HL-60 (cell line): ENCODE measurements around the gene ZMYND10.

Source experiments
- DNase-seq, 2 experiments: peaks; one replicate each; pipeline ENCODE4 v3.0.0-alpha.2; 2010 to 2020; ENCODE audit warnings: low read depth in 1 of 2, low spot score in 1 of 2
- H3K27ac ChIP-seq: fragments of 250-450 bp; sonication (Bioruptor Pico); replicated peaks from 2 replicates; pipeline ENCODE4 v1.5.1; 2020; ENCODE audit warnings: mild to moderate bottlenecking, moderate library complexity
- H3K27me3 ChIP-seq: fragments of 250-450 bp; sonication (Bioruptor Pico); 2 replicates; pipeline ENCODE4 v1.5.1; 2021; ENCODE audit warnings: mild to moderate bottlenecking, moderate library complexity; ENCODE audit not compliant: insufficient read depth, poor library complexity, severe bottlenecking
- H3K4me3 ChIP-seq: replicated peaks from 2 replicates; pipeline ENCODE4 v1.5.1; 2011; ENCODE audit warnings: mild to moderate bottlenecking, control low read depth, low read length; ENCODE audit not compliant: insufficient read depth
- CTCF ChIP-seq: IDR thresholded peaks from one replicate; pipeline ENCODE4 v1.5.1; 2011; ENCODE audit warnings: low read length, control low read depth, inconsistent platforms; ENCODE audit not compliant: insufficient read depth
- GABPA ChIP-seq: IDR thresholded peaks from 2 replicates; pipeline ENCODE4 v1.6.1; 2012; ENCODE audit warnings: low read depth
- POLR2AphosphoS5 ChIP-seq: IDR thresholded peaks from 2 replicates; pipeline ENCODE4 v1.6.1; 2012; ENCODE audit warnings: low read depth
- REST ChIP-seq: IDR thresholded peaks from 2 replicates; pipeline ENCODE4 v1.6.1; 2012; ENCODE audit warnings: low read depth; ENCODE audit not compliant: insufficient replicate concordance
- SPI1 ChIP-seq: IDR thresholded peaks from 2 replicates; pipeline ENCODE4 v1.6.1; 2012; ENCODE audit warnings: low read depth, mild to moderate bottlenecking, borderline replicate concordance

ZMYND10 gene

DNA sequence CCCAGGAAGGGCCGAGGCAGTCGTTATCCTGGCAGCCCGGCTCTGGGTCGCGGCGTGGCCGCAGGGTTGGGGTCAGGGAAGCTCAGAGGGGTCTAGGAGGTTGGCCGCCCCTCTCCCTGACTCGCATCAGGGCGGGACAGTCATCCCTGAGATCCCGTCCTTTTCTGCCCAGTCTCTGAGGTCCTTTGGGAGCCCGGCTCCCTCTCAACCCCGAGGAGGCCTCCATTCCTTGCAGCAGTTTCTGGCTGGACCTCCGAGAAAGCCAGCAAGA is 23.5 kb downstream of the ZMYND10 start:
- peak overlapping the region; percentile 100 for H3K27ac ChIP-seq
- no peak for TF ChIP-seq CTCF
- no peak for DNase-seq
- no peaks in the 10 kb centered on the region for H3K27me3 ChIP-seq
- H3K4me3 ChIP-seq = peak overlapping the region; percentile 68

GRCh38 chr3:50321336-50322114 is 24.0 kb downstream of the ZMYND10 start:
- Histone ChIP-seq H3K4me3 (peak overlapping the region; percentile 68), H3K27me3 (no peaks in the 10 kb centered on the region), H3K27ac (peak overlapping the region; percentile 100)
- peak; percentile 78 to 87 for DNase-seq
- no peak for TF ChIP-seq SPI1
- TF ChIP-seq CTCF = peak; percentile 32
- peak; percentile 32; the same call in 1 of the 2 replicates for TF ChIP-seq POLR2AphosphoS5

DNA sequence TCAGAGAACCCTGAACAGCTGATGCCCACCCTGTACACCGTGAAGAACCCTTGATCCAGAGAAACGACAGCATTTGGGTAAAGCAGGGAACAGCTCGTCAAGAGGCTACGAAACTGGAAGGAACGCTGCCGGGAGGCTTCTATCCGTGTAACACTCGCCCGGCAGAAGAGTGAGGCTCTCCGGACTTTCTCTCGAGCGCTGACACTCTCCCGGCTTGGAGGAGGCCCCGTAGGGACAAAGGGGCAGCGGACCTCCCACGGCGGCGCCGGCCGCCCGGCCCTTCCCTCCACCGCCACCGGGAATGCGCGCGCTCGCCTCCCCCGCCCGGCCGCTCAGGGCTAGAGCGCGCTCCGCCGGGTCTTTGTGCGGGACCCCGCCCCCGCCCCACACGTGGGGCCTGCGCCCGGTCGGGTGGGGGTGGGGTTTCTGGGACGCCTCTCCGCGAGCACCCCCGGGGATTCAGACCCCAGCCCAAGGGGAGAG is 24.6 kb downstream of the ZMYND10 start:
- peak; percentile 60 to 65 for DNase-seq
- Histone ChIP-seq H3K27me3 (no peaks in the 10 kb centered on the region), H3K27ac (peak overlapping the region; percentile 100), H3K4me3 (peak overlapping the region; percentile 68)
- no peak for TF ChIP-seq GABPA

DNA sequence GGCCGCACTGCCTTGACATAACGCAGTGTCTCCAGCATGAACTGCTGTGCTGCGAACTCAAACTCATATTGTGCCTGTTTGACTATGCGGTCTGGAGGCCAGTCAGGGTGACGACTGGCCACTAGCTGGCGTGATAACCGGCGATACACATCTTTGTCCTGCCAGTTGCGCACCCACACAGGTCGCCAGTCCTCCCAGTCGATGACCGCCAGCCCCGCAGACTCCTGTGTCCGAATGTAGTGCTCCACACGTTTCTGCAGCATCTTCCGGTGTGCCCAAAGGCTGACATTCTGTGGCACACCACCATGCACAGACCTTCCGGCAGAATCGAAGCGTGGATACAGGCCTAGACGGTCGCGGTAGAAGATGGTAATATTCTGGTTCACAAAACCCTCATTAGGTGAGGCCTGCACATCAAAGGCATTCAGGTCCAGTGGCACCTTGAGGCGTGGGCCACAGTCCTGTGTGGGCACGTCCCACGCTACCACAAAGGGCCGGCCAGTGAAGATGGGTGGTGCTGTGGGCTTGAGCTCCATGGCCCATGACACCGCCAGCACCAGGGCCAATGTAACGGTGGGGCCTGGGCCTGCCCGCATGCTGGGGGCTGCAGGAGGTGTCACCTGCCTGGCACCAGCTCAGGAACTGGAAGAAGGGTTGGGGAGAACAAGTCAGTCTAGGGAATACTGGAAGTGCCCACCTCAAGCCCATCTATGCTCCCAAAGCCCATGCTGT is 25.5 kb downstream of the ZMYND10 start:
- no peak for TF ChIP-seq POLR2AphosphoS5
- TF ChIP-seq REST = no peak
- TF ChIP-seq GABPA = no peak
- TF ChIP-seq SPI1 = no peak
- TF ChIP-seq CTCF = no peak
- DNase-seq = no peak

GRCh38 chr3:50319181-50319893 is 26.2 kb downstream of the ZMYND10 start:
- DNase-seq = no peak
- Histone ChIP-seq H3K27me3 (no peaks in the 10 kb centered on the region), H3K4me3 (no peak overlapping the region), H3K27ac (no peak overlapping the region)
- TF ChIP-seq CTCF (no peak), REST (no peak), SPI1 (no peak), GABPA (no peak), POLR2AphosphoS5 (no peak)

More for the DNA sequence above, 25.5 kb downstream of the ZMYND10 start:
- Histone ChIP-seq H3K27ac (peak overlapping the region; percentile 100; the same call in 1 of the 2 replicates), H3K27me3 (no peaks in the 10 kb centered on the region), H3K4me3 (peak overlapping the region; percentile 68)
